MM.1S (cell line): ENCODE results near the gene SLC6A8.

Source experiments
- DNase-seq: peaks from one replicate; pipeline ENCODE4 v3.0.0-alpha.2; 2015
- H2AFZ ChIP-seq: fragments of 300-600 bp; sonication (generic); 2 replicates; pipeline ENCODE4 v1.6.0; 2016; ENCODE audit warnings: antibody characterized with exemption, low read length
- H3F3A ChIP-seq: fragments of 300-600 bp; sonication (generic); 2 replicates; pipeline ENCODE4 v1.6.1; 2016; ENCODE audit warnings: mild to moderate bottlenecking, antibody characterized with exemption, low read length, moderate library complexity, mixed read lengths; ENCODE audit not compliant: insufficient read depth
- H3K27ac ChIP-seq: fragments of 300-600 bp; sonication (generic); 2 replicates; pipeline ENCODE4 v1.5.1; 2016; ENCODE audit warnings: mild to moderate bottlenecking, low read length
- H3K27me3 ChIP-seq: fragments of 300-600 bp; sonication (generic); replicated peaks from 2 replicates; pipeline ENCODE4 v1.6.0; 2016; ENCODE audit warnings: low read length; ENCODE audit not compliant: insufficient read depth
- H3K36me3 ChIP-seq: fragments of 300-600 bp; sonication (generic); replicated peaks from 2 replicates; pipeline ENCODE4 v1.6.1; 2016; ENCODE audit warnings: mild to moderate bottlenecking, low read length, mixed read lengths; ENCODE audit not compliant: insufficient read depth
- H3K4me1 ChIP-seq: fragments of 300-600 bp; sonication (generic); 2 replicates; pipeline ENCODE4 v1.6.1; 2016; ENCODE audit warnings: low read length, mixed read lengths
- H3K4me2 ChIP-seq: fragments of 300-600 bp; sonication (generic); 2 replicates; pipeline ENCODE4 v1.6.0; 2016; ENCODE audit warnings: low read depth, low read length
- H3K4me3 ChIP-seq: fragments of 300-600 bp; sonication (generic); 2 replicates; pipeline ENCODE4 v1.5.1; 2016; ENCODE audit warnings: low read length, mixed read lengths
- H3K79me2 ChIP-seq: fragments of 300-600 bp; sonication (generic); 2 replicates; pipeline ENCODE4 v1.6.1; 2016; ENCODE audit warnings: mixed run types, low read length, mixed read lengths
- H3K9ac ChIP-seq: fragments of 300-600 bp; sonication (generic); 2 replicates; pipeline ENCODE4 v1.6.1; 2016; ENCODE audit warnings: low read length, mixed read lengths
- H3K9me2 ChIP-seq: fragments of 300-600 bp; sonication (generic); replicated peaks from 2 replicates; pipeline ENCODE4 v1.6.1; 2016; ENCODE audit warnings: mild to moderate bottlenecking, low read length, mixed read lengths; ENCODE audit not compliant: insufficient read depth
- H3K9me3 ChIP-seq: fragments of 300-600 bp; sonication (generic); replicated peaks from 2 replicates; pipeline ENCODE4 v1.6.1; 2016; ENCODE audit warnings: mild to moderate bottlenecking, low read length, mixed read lengths; ENCODE audit not compliant: insufficient read depth
- H4K20me1 ChIP-seq: fragments of 300-600 bp; sonication (generic); 2 replicates; pipeline ENCODE4 v1.6.1; 2016; ENCODE audit warnings: mild to moderate bottlenecking, low read length, moderate library complexity, mixed read lengths; ENCODE audit not compliant: insufficient read depth
- CTCF ChIP-seq: fragments of 300-600 bp; sonication (generic); IDR thresholded peaks from 2 replicates; pipeline ENCODE4 v1.5.1; 2016; ENCODE audit warnings: antibody characterized with exemption, low read length, mixed read lengths
- EZH2 ChIP-seq: fragments of 300-600 bp; sonication (generic); optimal IDR thresholded peaks from 2 replicates; pipeline ENCODE3; 2017; ENCODE audit warnings: low read depth, mild to moderate bottlenecking, antibody characterized with exemption, low read length, mixed read lengths
- EZH2phosphoT487 ChIP-seq: fragments of 300-600 bp; sonication (generic); IDR thresholded peaks from 2 replicates; pipeline ENCODE4 v1.6.1; 2018; ENCODE audit warnings: antibody characterized with exemption, low read length

The SLC6A8 gene

GRCh38 chrX:153700967-153701366 lies 13.2 kb downstream of the SLC6A8 start:
- TF ChIP-seq EZH2phosphoT487 = no peak
- TF ChIP-seq CTCF = no peak
- TF ChIP-seq EZH2 = no peak
- Histone ChIP-seq H3K9me3 (no peaks in the 10 kb centered on the region), H3K27me3 (no peaks in the 10 kb centered on the region)

GRCh38 chrX:153701706-153702105 lies 14.0 kb downstream of the SLC6A8 start:
- TF ChIP-seq CTCF (no peak), EZH2 (no peak), EZH2phosphoT487 (no peak)
- Histone ChIP-seq H3K27ac (no peak overlapping the region), H3K4me2 (no peak overlapping the region), H3K27me3 (no peaks in the 10 kb centered on the region), H3K9me2 (no peaks in the 10 kb centered on the region), H3K9me3 (no peaks in the 10 kb centered on the region), H3K4me1 (no peaks in the 10 kb centered on the region), H3K4me3 (no peak overlapping the region), H4K20me1 (no peaks in the 10 kb centered on the region), H2AFZ (no peak overlapping the region), H3K79me2 (no peaks in the 10 kb centered on the region), H3K36me3 (no peaks in the 10 kb centered on the region), H3K9ac (no peak overlapping the region), H3F3A (no peaks in the 10 kb centered on the region)
- DNase-seq = no peak

More at GRCh38 chrX:153700967-153701366, 13.2 kb downstream of the SLC6A8 start:
- Histone ChIP-seq H3K27ac (no peak overlapping the region), H3K79me2 (no peaks in the 10 kb centered on the region), H3K4me3 (no peak overlapping the region), H3F3A (no peaks in the 10 kb centered on the region), H3K4me2 (no peak overlapping the region), H3K9ac (no peak overlapping the region), H3K4me1 (no peaks in the 10 kb centered on the region), H2AFZ (no peak overlapping the region), H3K36me3 (no peaks in the 10 kb centered on the region), H3K9me2 (no peaks in the 10 kb centered on the region), H4K20me1 (no peaks in the 10 kb centered on the region)
- DNase-seq = no peak

- no peaks in the 10 kb centered on the region for H3K9me3 ChIP-seq
- no peaks in the 10 kb centered on the region for H4K20me1 ChIP-seq
- H3K4me2 ChIP-seq = no peak overlapping the region
- no peaks in the 10 kb centered on the region for H3K27me3 ChIP-seq
- H3K4me3 ChIP-seq = no peak overlapping the region
- no peak for DNase-seq
- no peak overlapping the region for H3K27ac ChIP-seq
- H3K79me2 ChIP-seq = no peaks in the 10 kb centered on the region
- H3K9ac ChIP-seq = no peak overlapping the region
- TF ChIP-seq EZH2phosphoT487 (no peak), EZH2 (no peak), CTCF (no peak)
- H3K36me3 ChIP-seq = no peaks in the 10 kb centered on the region
- no peak overlapping the region for H2AFZ ChIP-seq
- no peaks in the 10 kb centered on the region for H3F3A ChIP-seq
- H3K4me1 ChIP-seq = no peaks in the 10 kb centered on the region
- no peaks in the 10 kb centered on the region for H3K9me2 ChIP-seq
Measured at GRCh38 chrX:153702336-153703035, 14.8 kb downstream of the SLC6A8 start.
